GM19328 (cell line): Measurements from ENCODE around the gene TIPRL.
"Not testable (repeated sequence)": the region's sequence is repeated elsewhere in the genome, so short reads cannot be mapped to it uniquely, and the experiment has no call there.

Source experiments
- ATAC-seq: cut with Tn5 transposase; IDR thresholded peaks from one replicate; pipeline ENCODE4 v1.9.1; 2021; ENCODE audit warnings: mild to moderate bottlenecking, moderate library complexity; ENCODE audit not compliant: unreplicated experiment

TIPRL gene

DNA sequence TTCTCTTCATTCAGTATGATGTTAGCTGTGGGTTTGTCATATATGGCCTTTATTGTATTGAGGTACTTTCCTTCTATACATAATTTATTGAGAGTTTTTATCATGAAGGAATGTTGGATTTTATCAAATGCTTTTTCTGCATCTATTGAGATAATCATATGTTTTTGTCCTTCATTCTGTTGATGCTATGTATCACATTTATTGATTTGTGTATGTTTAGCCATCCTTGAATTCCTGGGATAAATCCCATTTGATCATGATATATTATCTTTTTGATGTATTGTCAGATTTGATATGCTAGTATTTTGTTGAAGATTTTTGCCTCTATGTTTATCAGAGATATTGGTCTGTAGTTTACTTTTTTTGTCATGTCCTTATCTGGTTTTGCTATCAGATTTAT, 21.1 kb upstream of the TIPRL start:
- no peak for ATAC-seq

GRCh38 chr1:168159251-168159650, 19.5 kb upstream of the TIPRL start:
- ATAC-seq, result no peak

DNA sequence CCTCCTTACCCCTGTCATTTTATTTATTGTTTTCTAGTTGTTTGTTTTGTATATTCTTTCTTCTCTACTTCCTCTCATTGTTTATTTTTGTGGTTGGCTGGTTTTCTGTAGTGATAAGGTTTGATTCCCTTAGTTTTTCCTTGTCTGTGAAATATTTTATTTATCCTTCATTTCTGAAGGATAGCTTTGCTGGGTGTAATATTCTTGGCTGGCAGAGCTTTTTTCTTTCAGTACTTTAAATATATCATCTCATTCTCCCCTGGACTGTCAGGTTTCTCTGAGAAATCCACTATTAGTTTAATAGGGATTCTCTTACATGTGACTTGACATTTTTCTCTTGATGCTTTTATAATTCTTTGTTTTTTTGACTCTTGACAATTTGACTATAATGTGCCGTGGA, 18.8 kb upstream of the TIPRL start:
- no peak for ATAC-seq

DNA sequence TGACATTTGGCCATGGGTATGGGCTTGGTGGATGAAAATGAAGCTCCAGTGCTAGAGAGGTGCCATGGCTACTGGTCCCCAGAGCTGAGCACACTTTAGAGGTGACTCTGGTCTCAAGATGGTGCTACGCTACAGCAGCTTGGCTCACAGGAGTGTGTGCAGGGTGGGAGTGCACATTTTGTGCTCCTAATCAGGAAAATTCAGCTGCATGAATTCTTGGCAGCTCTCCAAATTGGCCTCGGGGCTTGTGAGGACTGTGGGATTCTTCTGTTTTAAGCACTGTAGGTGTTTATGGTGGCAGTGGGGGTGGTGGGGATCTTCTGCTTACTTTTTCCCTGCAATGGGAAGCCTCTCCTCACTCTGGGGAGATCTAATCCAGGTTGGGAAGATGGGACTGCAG, 17.3 kb upstream of the TIPRL start:
- no peak for ATAC-seq

DNA sequence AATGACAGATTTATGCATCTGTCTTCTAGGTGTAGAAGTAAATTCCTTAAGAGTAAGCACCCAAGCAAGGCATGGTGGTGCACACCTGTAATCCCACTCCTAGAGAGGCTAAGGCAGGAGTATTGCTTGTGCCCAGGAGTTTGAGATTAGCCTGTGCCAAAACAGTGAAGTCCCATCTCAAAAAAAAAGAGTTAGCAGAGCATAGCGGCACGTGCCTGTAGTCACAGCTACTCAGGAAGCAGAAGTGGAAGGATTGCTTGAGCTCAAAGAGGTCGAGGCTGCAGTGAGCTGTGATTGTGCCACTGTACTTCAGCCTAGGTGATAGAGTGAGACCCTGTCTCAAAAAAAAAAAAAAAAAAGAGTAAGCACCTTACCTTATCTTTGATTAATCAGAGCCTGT, 15.1 kb upstream of the TIPRL start:
- no peak for ATAC-seq

GRCh38 chr1:168164771-168165170, 14.0 kb upstream of the TIPRL start:
- ATAC-seq, result no peak

DNA sequence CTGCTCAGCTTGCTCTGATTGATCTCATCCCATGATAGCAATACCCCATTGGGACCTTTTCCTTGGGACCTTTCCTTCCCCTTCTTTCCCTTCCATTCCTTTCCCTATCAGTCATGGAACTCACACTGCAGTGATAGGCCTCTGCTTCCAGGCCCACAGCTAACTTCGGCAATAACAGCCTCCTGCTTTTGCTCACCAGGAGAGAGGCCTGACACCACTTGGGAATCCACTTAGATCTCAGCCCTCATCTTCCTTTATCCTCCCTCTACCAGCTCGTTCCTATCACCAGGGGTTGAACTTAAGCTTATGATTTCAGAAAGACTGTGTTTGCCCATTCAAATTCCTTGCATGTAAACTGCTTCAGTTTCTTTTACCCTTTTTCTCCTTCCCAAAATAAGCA, 11.0 kb upstream of the TIPRL start:
- no peak for ATAC-seq

DNA sequence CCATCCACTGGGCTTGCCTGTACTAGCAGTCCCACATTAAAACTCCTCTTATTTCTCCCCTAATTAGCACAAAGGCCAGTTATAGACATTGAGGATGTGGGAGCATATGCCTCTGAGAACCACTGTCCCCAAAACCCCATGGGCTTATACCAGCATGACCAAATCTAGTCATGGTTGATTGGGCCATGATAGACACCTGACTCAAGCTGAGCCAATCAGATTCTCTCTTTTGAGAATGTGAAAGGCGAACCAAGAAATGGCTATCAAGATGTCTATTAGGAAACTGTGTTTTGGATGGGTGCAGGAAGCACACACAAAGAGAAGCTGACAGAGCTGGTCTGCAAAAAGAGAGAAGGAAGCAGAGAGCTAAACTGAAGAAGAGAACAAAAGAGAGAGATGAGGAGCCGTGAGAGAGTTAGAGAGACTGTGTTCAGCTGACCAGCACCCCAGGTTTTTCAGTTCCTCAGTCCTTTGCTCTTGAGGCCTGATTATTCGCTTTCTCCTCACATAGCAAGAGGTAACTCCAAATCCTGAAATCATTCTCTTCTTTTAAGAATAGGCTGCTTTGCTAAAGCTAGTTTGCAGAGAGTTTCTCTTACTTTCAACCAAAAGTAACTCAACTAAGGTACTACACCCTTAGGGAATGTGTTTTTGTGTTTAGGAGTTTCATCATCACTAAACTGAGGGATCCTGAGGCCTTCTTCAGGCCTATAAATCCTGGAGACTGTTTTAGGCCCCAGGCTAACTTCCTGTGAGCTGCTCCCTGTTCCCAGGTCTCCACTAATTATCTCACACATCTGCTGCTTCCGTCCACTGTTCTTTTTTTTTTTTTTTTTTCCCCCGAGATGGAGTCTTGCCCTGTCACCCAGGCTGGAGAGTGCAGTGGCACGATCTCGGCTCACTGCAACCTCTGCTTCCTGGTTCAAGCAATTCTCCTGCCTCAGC, 7.9 kb upstream of the TIPRL start:
- ATAC-seq, result no peak

DNA sequence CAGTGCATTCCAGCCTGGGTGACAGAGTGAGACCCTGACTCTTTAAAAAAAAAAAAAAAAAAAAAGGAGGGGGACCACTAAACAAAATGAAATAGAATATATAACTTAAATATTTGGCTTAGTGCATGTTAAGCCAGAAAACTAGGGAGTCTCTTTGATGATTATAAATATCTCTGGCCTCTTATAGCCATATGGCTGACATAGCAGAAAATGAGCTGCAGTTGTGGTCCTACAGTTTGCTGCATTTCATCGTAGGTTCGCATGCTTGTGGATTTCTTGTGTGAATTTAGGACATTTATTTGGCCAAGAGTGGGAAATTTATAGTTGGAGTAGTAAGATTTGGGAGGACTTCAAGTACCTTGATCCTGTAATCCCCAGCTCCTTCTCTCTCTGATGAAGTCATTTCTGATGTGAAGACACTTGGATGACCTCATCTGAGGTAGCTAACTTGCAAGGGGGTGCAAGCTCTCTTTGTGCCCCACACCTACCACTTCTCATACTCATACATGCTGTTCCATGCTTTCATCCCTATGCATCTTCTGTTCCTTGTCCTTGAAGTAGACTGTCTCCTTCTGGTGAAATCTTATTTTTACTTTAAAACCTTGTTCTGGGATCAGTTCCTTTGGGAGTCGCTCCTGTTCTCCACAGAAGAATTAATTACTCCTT, 6.4 kb upstream of the TIPRL start:
- ATAC-seq, result no peak

- no peak for ATAC-seq
Measured at GRCh38 chr1:168178227-168178637, 530 bp upstream of the TIPRL start.

- no peak for ATAC-seq
Measured at GRCh38 chr1:168179438-168180147, 831 bp downstream of the TIPRL start.

GRCh38 chr1:168180148-168180524, 1.4 kb downstream of the TIPRL start:
- ATAC-seq, result no peak

- ATAC-seq, result not testable (repeated sequence)
Measured at GRCh38 chr1:168181063-168181720, 2.4 kb downstream of the TIPRL start.

GRCh38 chr1:168187177-168187576, 8.4 kb downstream of the TIPRL start:
- ATAC-seq, result no peak

GRCh38 chr1:168190403-168190802, 11.6 kb downstream of the TIPRL start:
- no peak for ATAC-seq

DNA sequence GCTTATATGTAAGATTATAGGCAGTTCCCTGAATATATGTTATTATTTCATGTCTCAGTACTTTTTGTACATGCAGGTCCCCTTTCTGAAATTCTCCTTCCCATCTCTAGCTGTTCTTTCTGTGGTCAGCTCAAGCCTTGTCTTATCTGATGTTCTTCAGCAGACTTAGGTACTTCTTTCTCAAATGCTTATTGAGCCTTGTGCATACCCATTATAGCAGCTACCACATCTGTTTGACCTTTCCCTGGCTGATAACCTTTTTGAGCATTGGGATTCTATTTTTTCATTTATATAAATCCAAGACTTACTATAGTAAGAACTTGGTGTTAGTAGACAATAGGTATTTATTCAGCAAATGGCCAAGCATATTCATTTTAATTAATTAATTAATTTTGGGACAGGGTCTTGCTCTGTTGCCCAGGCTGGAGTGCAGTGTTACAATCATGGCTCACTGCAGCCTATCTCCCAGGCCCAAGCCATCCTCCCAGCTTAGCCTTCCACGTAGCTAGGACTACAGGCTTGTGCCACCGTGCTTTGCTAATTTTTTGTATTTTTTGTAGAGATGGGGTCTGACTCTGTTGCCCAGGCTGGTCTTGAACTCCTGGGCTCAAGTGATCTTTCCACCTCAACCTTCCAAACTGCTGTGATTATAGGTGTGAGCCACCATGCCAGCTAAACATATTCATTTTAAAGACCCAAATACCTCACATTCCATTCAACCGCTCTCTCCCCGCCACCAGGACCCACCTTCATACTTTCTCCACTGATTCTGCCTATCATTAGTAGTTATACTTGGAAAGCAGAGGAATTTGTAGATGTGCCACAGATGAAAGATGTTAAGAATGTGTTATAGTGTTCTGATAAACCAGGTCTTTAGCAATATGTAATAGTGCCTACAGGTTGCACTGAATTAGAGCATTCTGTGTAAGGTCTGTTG, 16.7 kb downstream of the TIPRL start:
- ATAC-seq, result no peak

DNA sequence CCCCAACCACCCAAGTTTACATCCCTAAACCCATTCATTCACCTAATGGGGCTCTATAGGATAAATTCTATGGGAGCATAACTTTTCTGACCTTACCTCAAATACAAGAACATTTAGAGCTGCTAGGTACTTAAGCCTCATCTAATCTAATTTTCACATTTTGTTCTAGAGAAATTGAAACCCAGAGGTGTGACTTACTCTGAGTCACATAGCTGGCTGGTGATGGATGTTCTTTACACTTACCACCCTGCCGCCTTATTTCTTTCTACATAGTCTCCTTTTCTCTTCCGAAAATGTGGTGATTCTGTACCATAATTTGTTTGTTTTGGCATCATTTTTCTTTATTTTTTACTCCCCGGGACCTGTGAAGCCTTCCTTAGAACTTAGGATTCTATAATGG, 20.3 kb downstream of the TIPRL start:
- ATAC-seq, result no peak

DNA sequence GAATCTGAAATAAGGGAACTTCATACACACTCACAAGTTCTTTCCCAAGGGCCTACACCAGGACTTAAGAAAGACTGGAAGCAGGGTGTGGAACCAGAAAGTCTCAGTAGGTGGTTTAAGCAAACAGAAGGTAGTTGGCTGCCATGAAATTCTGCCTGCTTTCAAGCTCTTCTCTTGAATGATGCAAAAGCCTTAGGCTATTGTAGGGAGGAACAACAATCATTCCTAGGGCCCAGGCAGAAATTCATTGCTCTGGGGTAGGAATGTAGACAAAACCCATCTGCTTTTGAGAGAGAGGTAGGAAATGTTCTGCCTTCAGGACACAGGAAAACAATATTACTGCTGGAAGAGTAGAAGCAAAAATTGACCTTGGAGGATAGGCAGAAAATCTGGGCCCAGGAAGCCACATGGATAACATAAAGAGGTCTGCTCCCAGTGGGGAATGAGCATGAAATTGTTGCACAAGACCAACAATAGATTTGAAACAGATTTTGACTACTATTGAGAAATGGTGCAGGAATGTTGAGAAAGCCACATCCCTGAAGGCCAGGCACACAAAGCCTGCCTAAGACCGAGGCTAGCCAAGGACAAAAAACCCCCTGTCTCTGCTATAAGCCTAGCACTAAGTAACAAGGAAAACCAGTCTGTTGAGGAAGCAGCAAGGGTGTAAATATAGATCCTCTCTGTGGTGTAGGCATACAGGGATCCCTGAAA, 24.3 kb downstream of the TIPRL start:
- no peak for ATAC-seq

GRCh38 chr1:168206111-168206510, 27.3 kb downstream of the TIPRL start:
- ATAC-seq, result no peak
